HCT116 (cell line): ENCODE data around the gene SERGEF. TPM values are rescaled to one million over a fixed set of nuclear protein-coding genes. Genes with fewer than 3 reads are reported as not detected.

ENCODE experiments used
- ATAC-seq: fragments of 200-7000 bp; cut with Tn5 transposase; 2 replicates; pipeline ENCODE4 v1.9.1; 2020; ENCODE audit warnings: mild to moderate bottlenecking, moderate library complexity
- BruUV-seq: library from RNA; stranded (reverse); fragments of 400-500 nt; replicated peaks from 2 replicates; lab custom pipeline; 2021; lab: Mats Ljungman, UMichigan
- CTCF ChIA-PET: fragments of 300-600 bp; sonication (Branson Sonifier 250); formaldehyde crosslinking; loops from one replicate; lab custom pipeline; 2021; ENCODE audit warnings: antibody characterized with exemption; lab: Charles Lee
- POLR2A ChIA-PET: fragments of 300-600, 350-600 bp; sonication (Branson Sonifier 250); formaldehyde crosslinking; loops from one replicate; lab custom pipeline; 2021; ENCODE audit warnings: antibody characterized with exemption; lab: Charles Lee
- RAD21 ChIA-PET, 2 experiments: fragments of 300-600 bp; sonication (Branson Sonifier 250); formaldehyde crosslinking; loops; one replicate each; lab custom pipeline; 2023; ENCODE audit warnings: low total read pairs in 2 of 2; ENCODE audit not compliant: uncharacterized antibody in 2 of 2, unreplicated experiment in 2 of 2, low non-redundant PET in 1 of 2; lab: Charles Lee
- DNase-seq: peaks from one replicate; pipeline ENCODE4 v3.0.0-alpha.2; 2010; ENCODE audit warnings: low read depth, low spot score
- H2AFZ ChIP-seq: fragments of 200-600 bp; shearing (Covaris generic), sonication (generic); 2 replicates; pipeline ENCODE4 v1.6.1; 2017; ENCODE audit warnings: low read depth, mixed run types, mixed read lengths, antibody characterized with exemption, low read length; ENCODE audit not compliant: poor library complexity, severe bottlenecking
- H3K27ac ChIP-seq: 2 replicates; pipeline ENCODE4 v1.5.1; 2012; ENCODE audit warnings: low read depth, low read length
- H3K27me3 ChIP-seq: fragments of 200-600 bp; sonication (generic); 2 replicates; pipeline ENCODE4 v1.6.1; 2016; ENCODE audit warnings: mixed run types, low read length, mixed read lengths; ENCODE audit not compliant: insufficient read depth
- H3K36me3 ChIP-seq, 2 experiments: fragments of 200-500 bp in 1 of 2; fragments of 200-600 bp in 1 of 2; sonication (Bioruptor generic) in 1 of 2; sonication (generic) in 1 of 2; 2 replicates each; pipeline versions ENCODE4 v1.5.1 to v1.6.1; 2014 to 2016; ENCODE audit warnings: low read length in 2 of 2, inconsistent platforms in 1 of 2, mixed read lengths in 1 of 2, mixed run types in 1 of 2; ENCODE audit not compliant: insufficient read depth in 2 of 2, control insufficient read depth in 1 of 2
- H3K4me1 ChIP-seq, 2 experiments: fragments of 200-600 bp in 1 of 2; sonication (generic) in 1 of 2; 2 replicates each; pipeline versions ENCODE4 v1.5.1 to v1.6.1; 2012 to 2017; ENCODE audit warnings: low read length in 2 of 2, inconsistent platforms in 1 of 2, mild to moderate bottlenecking in 1 of 2, mixed read lengths in 1 of 2, mixed run types in 1 of 2, moderate library complexity in 1 of 2; ENCODE audit not compliant: insufficient read depth in 2 of 2, control insufficient read depth in 1 of 2
- H3K4me2 ChIP-seq: fragments of 200-600 bp; sonication (generic); 2 replicates; pipeline ENCODE4 v1.6.1; 2017; ENCODE audit warnings: mixed run types, low read length, mixed read lengths
- H3K4me3 ChIP-seq, 2 experiments: fragments of 200-600 bp in 1 of 2; sonication (generic) in 1 of 2; replicated peaks in 1 of 2; 2 replicates each; pipeline ENCODE4 v1.5.1; 2011 to 2016; ENCODE audit warnings: low read length in 2 of 2, control low read depth in 1 of 2, low read depth in 1 of 2, mild to moderate bottlenecking in 1 of 2, mixed read lengths in 1 of 2, mixed run types in 1 of 2
- H3K79me2 ChIP-seq: fragments of 200-600 bp; sonication (generic); 2 replicates; pipeline ENCODE4 v1.6.1; 2017; ENCODE audit warnings: mild to moderate bottlenecking, mixed run types, low read length, moderate library complexity, mixed read lengths; ENCODE audit not compliant: insufficient read depth
- H3K9ac ChIP-seq: fragments of 200-600 bp; sonication (generic); 2 replicates; pipeline ENCODE4 v1.6.1; 2016; ENCODE audit warnings: low read length, mixed read lengths
- H3K9me2 ChIP-seq: fragments of 200-600 bp; sonication (generic), shearing (Covaris generic); 2 replicates; pipeline ENCODE4 v1.6.1; 2017; ENCODE audit warnings: mixed run types, mild to moderate bottlenecking, moderate library complexity; ENCODE audit not compliant: insufficient read depth
- H3K9me3 ChIP-seq, 2 experiments: fragments of 200-500 bp in 1 of 2; fragments of 200-600 bp in 1 of 2; sonication (Bioruptor generic) in 1 of 2; sonication (generic) in 1 of 2; 2 replicates each; pipeline ENCODE4 v1.6.1; 2014 to 2017; ENCODE audit warnings: low read length in 2 of 2, mixed read lengths in 2 of 2, inconsistent platforms in 1 of 2, low read depth in 1 of 2, mild to moderate bottlenecking in 1 of 2, mixed run types in 1 of 2, moderate library complexity in 1 of 2; ENCODE audit not compliant: control insufficient read depth in 1 of 2, insufficient read depth in 1 of 2
- H4K20me1 ChIP-seq: fragments of 200-600 bp; sonication (generic), shearing (Covaris generic); 2 replicates; pipeline ENCODE4 v1.6.1; 2017; ENCODE audit warnings: mixed run types, mild to moderate bottlenecking, moderate library complexity; ENCODE audit not compliant: insufficient read depth
- CEBPB ChIP-seq: IDR thresholded peaks from 2 replicates; pipeline ENCODE4 v1.6.1; 2012; ENCODE audit warnings: low read depth
- EGR1 ChIP-seq: IDR thresholded peaks from 2 replicates; pipeline ENCODE4 v1.6.1; 2012; ENCODE audit warnings: low read depth
- ELF1 ChIP-seq: IDR thresholded peaks from 2 replicates; pipeline ENCODE4 v1.6.1; 2012; ENCODE audit warnings: low read depth, borderline replicate concordance
- EZH2 ChIP-seq: fragments of 200-600 bp; sonication (generic); IDR thresholded peaks from 2 replicates; pipeline ENCODE4 v1.6.1; 2017; ENCODE audit warnings: antibody characterized with exemption, mixed run types
- FOSL1 ChIP-seq: IDR thresholded peaks from 2 replicates; pipeline ENCODE4 v1.6.1; 2012; ENCODE audit warnings: low read depth
- JUND ChIP-seq: IDR thresholded peaks from 2 replicates; pipeline ENCODE4 v1.6.1; 2012
- POLR2A ChIP-seq: IDR thresholded peaks from 2 replicates; pipeline ENCODE4 v1.7.0; 2011; ENCODE audit warnings: borderline replicate concordance; ENCODE audit not compliant: insufficient read depth, insufficient read length; ENCODE audit errors: extremely low read depth
- POLR2AphosphoS5 ChIP-seq: IDR thresholded peaks from 2 replicates; pipeline ENCODE4 v1.6.1; 2011; ENCODE audit warnings: mild to moderate bottlenecking, low read depth, low read length, moderate library complexity
- RAD21 ChIP-seq: IDR thresholded peaks from 2 replicates; pipeline ENCODE4 v1.6.1; 2012; ENCODE audit warnings: low read depth, mild to moderate bottlenecking
- SIN3A ChIP-seq: IDR thresholded peaks from 2 replicates; pipeline ENCODE4 v1.6.1; 2012; ENCODE audit warnings: low read depth
- SRF ChIP-seq: IDR thresholded peaks from 2 replicates; pipeline ENCODE4 v1.6.1; 2012; ENCODE audit warnings: low read depth
- ZNF274 ChIP-seq: fragments of 200-500 bp; sonication (Bioruptor generic); IDR thresholded peaks from 2 replicates; pipeline ENCODE4 v1.6.1; 2014; ENCODE audit warnings: mild to moderate bottlenecking, low read depth, low read length, inconsistent platforms
- intact Hi-C: fragments of 100-400 bp; cut with micrococcal nuclease; formaldehyde crosslinking; loops from 2 replicates; pipeline ENCODE4 v1.10.0; 2022
- total RNA-seq: library from RNA; stranded (reverse); gene quantifications from one replicate; pipeline ENCODE4 v1.2.1, GENCODE V29; 2021; ENCODE audit not compliant: unreplicated experiment
- TF ChIP-seq, protein P1 (sequence below): IDR thresholded peaks from 2 replicates; pipeline ENCODE4 v1.6.1; 2011; ENCODE audit warnings: mild to moderate bottlenecking, low read length, moderate library complexity; ENCODE audit not compliant: insufficient replicate concordance; ENCODE audit errors: extremely low read depth
- TF ChIP-seq, protein P2 (sequence below): IDR thresholded peaks from 2 replicates; pipeline ENCODE4 v1.6.1; 2012
- TF ChIP-seq, protein P3 (sequence below): IDR thresholded peaks from 2 replicates; pipeline ENCODE4 v1.6.1; 2012

SERGEF gene
- total RNA-seq, 1 experiment from 2014 or later, result 32.8 TPM

DNA sequence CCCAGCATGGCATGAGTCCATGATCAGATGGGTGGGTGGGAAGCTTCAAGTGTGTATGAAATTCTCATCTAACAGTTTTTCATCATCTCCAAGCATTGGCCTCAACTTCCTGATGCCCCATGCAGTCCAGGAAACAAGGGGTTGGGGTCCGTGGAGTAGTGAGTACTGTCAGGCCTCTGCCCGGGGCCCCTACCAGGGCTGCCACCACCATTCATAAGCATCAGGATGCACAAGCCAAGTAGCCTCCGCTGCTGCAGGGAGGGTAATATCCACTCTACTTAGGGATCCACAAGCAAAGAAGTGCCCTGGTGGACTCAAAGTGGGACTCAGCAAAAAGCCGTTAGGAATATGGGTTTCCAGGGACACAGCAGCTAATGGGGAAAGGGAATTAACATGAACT lies 229.0 kb downstream of the SERGEF start:
- ChIA-PET RAD21 (no interaction called here), CTCF (no interaction called here), POLR2A (no interaction called here)
- Histone ChIP-seq H4K20me1 (no peaks in the 10 kb centered on the region), H3K9me2 (no peaks in the 10 kb centered on the region), H2AFZ (no peak overlapping the region), H3K9me3 (no peaks in the 10 kb centered on the region), H3K4me3 (no peak overlapping the region), H3K27me3 (no peaks in the 10 kb centered on the region), H3K27ac (no peak overlapping the region), H3K36me3 (no peaks in the 10 kb centered on the region), H3K4me2 (no peak overlapping the region), H3K79me2 (no peaks in the 10 kb centered on the region), H3K9ac (no peak overlapping the region), H3K4me1 (peaks cover 8 to 20% of the 10 kb centered on the region in 2 experiments)
- no peak for ATAC-seq
- TF ChIP-seq SRF (no peak), RAD21 (no peak), EGR1 (no peak)
- TF ChIP-seq, protein P1, sequence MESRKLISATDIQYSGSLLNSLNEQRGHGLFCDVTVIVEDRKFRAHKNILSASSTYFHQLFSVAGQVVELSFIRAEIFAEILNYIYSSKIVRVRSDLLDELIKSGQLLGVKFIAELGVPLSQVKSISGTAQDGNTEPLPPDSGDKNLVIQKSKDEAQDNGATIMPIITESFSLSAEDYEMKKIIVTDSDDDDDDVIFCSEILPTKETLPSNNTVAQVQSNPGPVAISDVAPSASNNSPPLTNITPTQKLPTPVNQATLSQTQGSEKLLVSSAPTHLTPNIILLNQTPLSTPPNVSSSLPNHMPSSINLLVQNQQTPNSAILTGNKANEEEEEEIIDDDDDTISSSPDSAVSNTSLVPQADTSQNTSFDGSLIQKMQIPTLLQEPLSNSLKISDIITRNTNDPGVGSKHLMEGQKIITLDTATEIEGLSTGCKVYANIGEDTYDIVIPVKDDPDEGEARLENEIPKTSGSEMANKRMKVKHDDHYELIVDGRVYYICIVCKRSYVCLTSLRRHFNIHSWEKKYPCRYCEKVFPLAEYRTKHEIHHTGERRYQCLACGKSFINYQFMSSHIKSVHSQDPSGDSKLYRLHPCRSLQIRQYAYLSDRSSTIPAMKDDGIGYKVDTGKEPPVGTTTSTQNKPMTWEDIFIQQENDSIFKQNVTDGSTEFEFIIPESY, result no peak
- no TSS peak for BruUV-seq
- DNase-seq, result no peak
- intact Hi-C loops, result no loop called here

DNA sequence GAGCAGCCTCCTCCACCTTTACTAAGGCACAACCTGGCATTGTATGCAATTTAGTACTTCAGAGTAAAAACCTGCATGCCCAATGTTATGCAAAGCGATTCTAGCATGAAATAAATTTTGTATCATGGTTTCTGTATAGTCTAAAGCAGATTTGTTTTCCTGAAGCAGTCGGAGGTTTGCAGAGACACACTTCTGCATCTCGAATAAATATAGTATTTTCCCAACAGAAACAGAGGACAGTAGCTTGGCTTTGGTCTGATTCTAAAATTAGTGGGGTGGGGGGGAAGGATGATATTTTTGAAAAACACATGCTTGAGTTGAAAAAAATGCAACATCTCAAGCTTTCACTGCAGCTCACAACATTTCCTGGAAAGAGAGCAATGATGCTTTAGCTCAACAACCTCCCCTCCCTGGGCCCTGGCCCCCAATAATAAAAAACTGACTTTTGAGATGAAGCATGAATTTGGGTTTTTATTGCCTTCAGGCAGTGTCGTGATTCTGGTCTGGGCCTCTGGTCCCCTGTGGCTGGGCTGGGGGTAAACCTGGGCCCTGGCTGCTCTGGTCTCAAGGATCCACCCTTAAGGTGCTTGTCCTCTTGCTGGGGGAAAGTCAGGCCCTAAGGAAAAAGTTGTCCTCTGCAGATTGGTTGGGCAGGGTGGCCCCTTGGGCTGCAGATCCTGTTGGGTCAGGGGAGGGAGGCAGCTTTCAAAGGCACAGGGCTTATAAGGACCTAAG lies 230.1 kb downstream of the SERGEF start:
- no peak for DNase-seq
- no peaks in the 10 kb centered on the region for H3K79me2 ChIP-seq
- ChIA-PET CTCF (no interaction called here), RAD21 (no interaction called here), POLR2A (no interaction called here)
- H3K9ac ChIP-seq, result no peak overlapping the region
- H3K9me2 ChIP-seq, result no peaks in the 10 kb centered on the region
- no peak overlapping the region for H2AFZ ChIP-seq
- intact Hi-C loops, result no loop called here
- ATAC-seq, result no peak
- H3K27me3 ChIP-seq, result no peaks in the 10 kb centered on the region
- H3K36me3 ChIP-seq, result no peaks in the 10 kb centered on the region
- no peaks in the 10 kb centered on the region for H3K9me3 ChIP-seq
- H3K4me1 ChIP-seq, result peaks cover 8 to 18% of the 10 kb centered on the region in 2 experiments
- H4K20me1 ChIP-seq, result no peaks in the 10 kb centered on the region
- BruUV-seq, result no TSS peak
- H3K4me3 ChIP-seq, result no peak overlapping the region
- no peak overlapping the region for H3K27ac ChIP-seq
- no peak overlapping the region for H3K4me2 ChIP-seq
- no peak for TF ChIP-seq EGR1
- TF ChIP-seq, protein P2, sequence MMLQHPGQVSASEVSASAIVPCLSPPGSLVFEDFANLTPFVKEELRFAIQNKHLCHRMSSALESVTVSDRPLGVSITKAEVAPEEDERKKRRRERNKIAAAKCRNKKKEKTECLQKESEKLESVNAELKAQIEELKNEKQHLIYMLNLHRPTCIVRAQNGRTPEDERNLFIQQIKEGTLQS, result no peak
- no peak for TF ChIP-seq ZNF274
- TF ChIP-seq JUND, result no peak
- no peak for TF ChIP-seq POLR2AphosphoS5
- no peak for TF ChIP-seq SRF
- no peak for TF ChIP-seq POLR2A
- TF ChIP-seq, protein P3, sequence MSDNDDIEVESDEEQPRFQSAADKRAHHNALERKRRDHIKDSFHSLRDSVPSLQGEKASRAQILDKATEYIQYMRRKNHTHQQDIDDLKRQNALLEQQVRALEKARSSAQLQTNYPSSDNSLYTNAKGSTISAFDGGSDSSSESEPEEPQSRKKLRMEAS, result no peak
- no peak for TF ChIP-seq EZH2
- TF ChIP-seq SIN3A, result no peak
- TF ChIP-seq FOSL1, result no peak
- TF ChIP-seq ELF1, result no peak
- no peak for TF ChIP-seq CEBPB
